ENCODE data around the gene ACCSL.

Gene ACCSL

GRCh38 chr11:44047931-44048431, at the start of gene ACCSL:
ACCSL (plus strand) TSS chr11:44047981; CDS start chr11:44048037, 56 bp downstream.
- DNase-seq (ENCODE audit: insufficient read length, low spot score) (no peak), FAIRE-seq (no peak)

- DNase-seq (ENCODE audit: insufficient read length, low spot score) (no peak), FAIRE-seq (no peak)
Observed at GRCh38 chr11:43998308-43998707, 49.5 kb upstream of the ACCSL start.

DNA sequence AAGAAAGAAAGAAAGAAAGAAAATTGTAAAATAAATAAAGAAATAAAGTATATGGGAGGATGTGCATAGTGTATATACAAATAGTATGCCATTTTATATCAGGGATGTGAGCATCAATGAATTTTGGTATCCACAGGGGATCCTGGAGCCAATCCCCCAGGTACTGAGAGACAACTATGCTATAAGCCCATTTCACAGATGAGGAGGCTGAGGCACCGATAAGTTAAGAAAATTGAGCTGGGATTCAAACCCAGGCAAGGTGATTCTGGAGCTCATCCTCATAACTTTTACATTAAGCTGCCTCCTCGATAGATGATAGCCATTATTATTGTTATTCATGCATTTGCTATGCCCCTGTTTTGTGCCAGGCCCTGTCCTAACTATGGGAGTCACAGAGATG, 47.0 kb upstream of the ACCSL start:
- no peak for DNase-seq (ENCODE audit: insufficient read length, low spot score)
- FAIRE-seq, result no peak

DNA sequence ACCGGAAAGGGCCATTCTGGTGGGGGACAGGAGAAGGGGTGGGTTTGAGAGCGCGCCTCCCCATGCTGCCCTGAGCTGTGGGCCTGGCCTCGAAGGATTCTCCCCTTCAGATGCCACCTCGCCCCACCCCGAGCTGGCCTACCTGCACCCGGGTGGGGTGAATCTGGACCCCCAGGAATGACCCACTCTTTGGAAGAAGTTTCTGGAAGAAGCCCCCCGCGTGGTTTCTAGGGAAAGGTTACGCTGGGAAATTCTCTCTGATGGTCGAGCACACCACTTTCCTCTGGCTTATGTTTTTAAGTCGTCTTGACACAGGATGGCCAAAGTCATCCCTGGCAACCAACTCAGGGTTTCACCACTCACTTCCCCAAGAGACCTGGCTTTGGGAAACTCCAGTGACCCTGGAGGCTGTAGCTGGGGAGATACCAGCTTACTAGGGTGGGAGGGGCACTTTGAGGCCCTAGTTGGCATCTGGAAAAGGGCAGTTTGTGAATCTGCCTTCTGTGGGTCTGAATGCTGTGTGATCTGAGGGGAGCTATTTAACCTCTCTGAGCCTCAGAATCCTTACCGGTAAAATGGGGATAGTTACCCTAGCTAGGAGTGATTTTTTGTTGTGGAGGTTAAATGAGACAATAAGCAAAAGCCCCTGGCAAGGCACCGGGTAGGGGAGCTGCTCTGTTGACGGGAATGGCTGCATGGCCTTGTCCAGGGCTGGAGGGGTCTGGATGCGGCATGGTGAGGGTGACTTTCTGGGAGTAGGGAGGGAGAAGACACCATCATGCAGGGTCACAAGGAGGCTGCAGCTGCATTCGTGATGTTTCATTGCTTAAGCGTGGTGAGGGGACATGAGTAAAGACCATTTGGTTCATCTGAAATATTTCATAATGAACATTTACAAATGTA, 45.3 kb upstream of the ACCSL start:
- FAIRE-seq (no peak), DNase-seq (ENCODE audit: insufficient read length, low spot score) (no peak)

- FAIRE-seq (no peak), DNase-seq (ENCODE audit: insufficient read length, low spot score) (no peak)
Observed at GRCh38 chr11:44003736-44004451, 43.9 kb upstream of the ACCSL start.

DNA sequence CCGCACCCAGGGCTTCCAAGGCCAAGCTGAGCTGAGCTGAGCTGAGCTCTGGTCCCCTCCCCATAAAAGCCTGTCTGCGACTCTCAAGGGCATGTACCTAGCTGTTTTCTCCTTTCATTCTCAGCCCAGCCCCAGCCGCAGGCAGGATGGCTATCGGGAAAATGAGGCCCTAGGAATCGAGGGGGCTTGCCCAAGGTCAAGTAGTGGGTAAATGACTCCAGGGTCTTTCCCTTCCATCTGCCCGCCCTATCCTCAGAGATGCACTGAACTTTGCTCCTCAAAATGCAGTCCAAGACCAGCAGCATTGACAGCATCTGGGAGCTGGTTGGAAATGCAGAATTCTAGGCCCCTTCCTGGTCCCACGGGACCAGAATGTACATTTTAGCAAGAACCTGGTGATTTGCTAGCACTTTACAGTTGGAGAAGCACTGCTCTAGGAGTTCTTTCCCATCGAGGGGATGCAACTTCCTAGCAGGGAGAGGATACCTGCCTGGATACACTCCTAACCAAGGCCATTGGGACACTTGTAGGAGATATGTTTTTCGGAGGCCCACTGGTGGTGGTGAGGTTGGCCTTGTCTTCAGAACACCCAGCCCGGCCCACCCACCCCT, 43.2 kb upstream of the ACCSL start:
- no peak for DNase-seq (ENCODE audit: insufficient read length, low spot score)
- no peak for FAIRE-seq

GRCh38 chr11:44005063-44005701, 42.6 kb upstream of the ACCSL start:
- no peak for DNase-seq (ENCODE audit: insufficient read length, low spot score)
- no peak for FAIRE-seq

DNA sequence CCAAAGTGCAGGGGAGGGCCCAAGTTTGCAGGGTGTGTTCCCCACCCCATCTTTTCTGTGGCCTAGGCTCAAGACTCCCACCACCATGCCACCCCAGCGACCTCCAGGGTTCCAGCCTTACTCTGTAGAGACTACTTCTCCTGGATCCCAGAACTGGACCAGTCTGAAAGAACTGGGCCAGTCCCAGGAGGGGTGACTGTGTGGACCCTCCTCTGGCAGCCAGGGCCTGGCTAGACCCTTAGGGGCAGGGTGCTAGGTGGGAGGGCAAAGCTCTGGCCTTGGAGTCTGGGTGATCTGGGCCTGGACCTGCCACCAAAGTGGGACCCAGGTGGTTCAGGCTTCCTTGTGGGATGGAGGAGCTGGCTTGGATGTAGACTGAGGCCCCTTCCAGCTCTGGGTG, 41.8 kb upstream of the ACCSL start:
- FAIRE-seq (no peak), DNase-seq (ENCODE audit: insufficient read length, low spot score) (no peak)

- FAIRE-seq (no peak), DNase-seq (ENCODE audit: insufficient read length, low spot score) (no peak)
Observed at GRCh38 chr11:44006917-44007361, 40.8 kb upstream of the ACCSL start.

DNA sequence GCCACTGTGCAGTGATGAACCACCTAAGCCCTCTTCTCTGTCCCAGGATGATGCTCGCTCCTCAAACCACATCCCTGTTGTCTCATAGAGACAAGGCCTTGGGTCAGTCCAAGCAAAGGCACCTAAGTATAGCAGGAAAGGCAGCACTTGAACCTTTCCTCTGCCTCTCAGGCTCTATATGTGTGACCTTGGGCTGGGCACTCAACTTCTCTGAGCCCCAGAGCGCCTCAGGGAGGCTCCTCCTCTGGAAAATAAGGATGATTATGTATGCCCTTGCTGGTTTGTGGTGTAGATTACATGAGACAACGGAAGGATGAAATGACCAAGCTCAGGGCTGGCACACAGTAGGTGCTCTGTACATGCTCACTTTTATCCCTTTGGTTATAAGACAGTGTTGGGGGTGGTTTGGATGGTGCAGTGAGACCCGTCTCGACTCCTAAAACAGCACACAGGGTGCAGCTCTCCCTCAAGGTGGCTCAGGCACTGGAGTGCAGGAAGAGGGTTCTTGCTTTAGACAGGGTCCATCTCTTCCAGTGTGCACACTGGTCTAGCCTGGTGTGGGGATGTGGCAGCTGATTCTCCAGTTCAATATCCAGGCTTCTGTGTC, 40.2 kb upstream of the ACCSL start:
- FAIRE-seq (no peak), DNase-seq (ENCODE audit: insufficient read length, low spot score) (no peak)

DNA sequence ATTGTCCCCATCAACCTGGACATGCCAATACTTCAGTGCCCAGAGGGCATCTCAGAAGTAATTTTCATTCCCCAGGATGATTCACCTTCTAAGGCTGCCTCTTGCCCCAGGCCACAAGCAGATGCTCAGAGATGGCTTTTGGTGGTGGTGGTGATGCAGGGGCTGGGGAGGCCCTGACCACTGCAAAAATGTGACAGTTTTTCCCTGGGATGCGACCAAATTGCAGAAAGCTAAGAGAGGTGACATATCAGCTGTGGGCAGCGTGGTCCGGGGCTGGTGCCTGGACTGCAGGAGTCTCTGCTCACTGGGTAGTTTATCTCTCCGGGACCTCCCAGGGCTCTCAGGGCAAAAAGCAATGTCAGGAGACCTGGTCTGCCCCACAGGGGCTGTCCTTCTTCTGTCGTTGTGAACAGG, 39.7 kb upstream of the ACCSL start:
- DNase-seq (ENCODE audit: insufficient read length, low spot score), result no peak
- FAIRE-seq, result no peak

GRCh38 chr11:44008698-44009097, 39.1 kb upstream of the ACCSL start:
- FAIRE-seq, result no peak
- no peak for DNase-seq (ENCODE audit: insufficient read length, low spot score)

GRCh38 chr11:44010789-44011251, 37.0 kb upstream of the ACCSL start:
- FAIRE-seq, result no peak
- DNase-seq (ENCODE audit: insufficient read length, low spot score), result no peak

DNA sequence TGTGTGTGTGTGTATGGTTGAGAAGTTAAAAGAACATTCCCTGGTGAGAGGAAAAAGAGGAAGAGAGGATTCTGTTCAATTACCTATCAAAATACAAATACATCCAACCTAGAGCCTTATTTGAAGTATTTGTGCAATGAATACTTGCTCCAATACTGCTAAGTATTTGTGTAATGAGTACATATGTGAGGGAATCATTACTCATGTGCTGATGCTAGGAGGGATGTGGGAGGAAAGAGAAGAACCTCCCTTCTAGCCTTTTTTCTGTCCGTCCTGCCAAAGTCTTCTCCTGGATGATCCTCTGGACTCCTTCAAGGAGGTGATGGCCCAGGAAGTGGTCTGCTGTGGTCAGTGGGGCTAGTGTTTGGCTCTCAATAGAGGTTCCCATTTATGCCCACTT, 36.0 kb upstream of the ACCSL start:
- DNase-seq (ENCODE audit: insufficient read length, low spot score) (no peak), FAIRE-seq (no peak)

GRCh38 chr11:44014968-44015623, 32.7 kb upstream of the ACCSL start:
- no peak for FAIRE-seq

DNA sequence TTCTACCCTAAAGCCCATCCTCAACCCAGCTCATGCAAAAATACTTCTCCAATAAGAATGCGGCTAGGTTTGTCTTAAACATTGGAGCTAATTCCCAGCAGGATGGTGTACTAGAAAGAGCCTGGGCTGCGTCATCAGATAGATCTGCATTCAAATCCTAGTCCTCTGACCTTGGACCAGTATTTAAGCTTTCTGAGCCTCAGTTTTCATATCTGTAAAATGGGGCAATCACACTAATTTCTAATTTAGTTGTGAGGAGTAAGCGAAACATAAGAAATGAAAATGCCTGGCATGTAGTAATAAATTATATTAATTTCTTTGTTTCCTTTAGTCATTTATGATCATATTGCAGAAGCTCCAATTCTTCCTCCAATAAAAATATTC, 32.2 kb upstream of the ACCSL start:
- DNase-seq (ENCODE audit: insufficient read length, low spot score), result no peak
- FAIRE-seq, result no peak

More at GRCh38 chr11:44014968-44015623, 32.7 kb upstream of the ACCSL start:
- DNase-seq (ENCODE audit: insufficient read length, low spot score), result no peak

- FAIRE-seq (no peak), DNase-seq (ENCODE audit: insufficient read length, low spot score) (no peak)
Observed at GRCh38 chr11:44016131-44016530, 31.6 kb upstream of the ACCSL start.

GRCh38 chr11:44016546-44017442, 31.0 kb upstream of the ACCSL start:
- DNase-seq (ENCODE audit: insufficient read length, low spot score), result no peak
- no peak for FAIRE-seq

Measured in HTR-8/SVneo (cell line).